Thyroid gland (tissue), 4 donors: Measurements from ENCODE around the gene ALPI.

Source experiments
- CTCF ChIP-seq, 6 experiments: fragments of 200-600 bp in 3 of 6; fragments of 450-650 bp in 3 of 6; sonication (generic) in 3 of 6; IDR thresholded peaks; one replicate each; pipeline ENCODE4 v1.5.1; 2016 to 2019; ENCODE audit warnings: antibody characterized with exemption in 6 of 6, mild to moderate bottlenecking in 2 of 6, inconsistent platforms in 1 of 6, moderate library complexity in 1 of 6
- POLR2A ChIP-seq, 2 donors: fragments of 450-650 bp; IDR thresholded peaks; one replicate each; pipeline ENCODE4 v1.6.1; 2017; ENCODE audit warnings: antibody characterized with exemption in 2 of 2, mild to moderate bottlenecking in 2 of 2, moderate library complexity in 1 of 2

GRCh38 chr2:232415138-232415690 is 40.7 kb upstream of the ALPI start:
- TF ChIP-seq CTCF (IDR thresholded peaks at IDR 0.05) = no peak
- no peak for TF ChIP-seq POLR2A (IDR thresholded peaks at IDR 0.05)
